Mesendoderm (in vitro differentiated cells): ENCODE results near the gene TMTC1.

ENCODE experiments used
- DNase-seq: peaks from one replicate; pipeline ENCODE4 v3.0.0; 2013
- H2AK5ac ChIP-seq: 2 replicates; pipeline ENCODE4 v1.6.1; 2013; ENCODE audit warnings: low read length, inconsistent platforms
- H2BK120ac ChIP-seq: 2 replicates; pipeline ENCODE4 v1.6.1; 2013; ENCODE audit warnings: low read depth, mild to moderate bottlenecking, low read length, moderate library complexity, mixed read lengths
- H2BK15ac ChIP-seq: replicated peaks from 2 replicates; pipeline ENCODE4 v1.6.1; 2013; ENCODE audit warnings: low read depth, mild to moderate bottlenecking, moderate library complexity
- H2BK5ac ChIP-seq: 2 replicates; pipeline ENCODE4 v1.6.1; 2013; ENCODE audit warnings: low read length, inconsistent platforms
- H3K18ac ChIP-seq: 2 replicates; pipeline ENCODE4 v1.6.1; 2013; ENCODE audit warnings: mild to moderate bottlenecking, low read length, mixed read lengths
- H3K23ac ChIP-seq: one replicate; pipeline ENCODE4 v1.6.1; 2013; ENCODE audit warnings: low read length
- H3K27ac ChIP-seq: 2 replicates; pipeline ENCODE4 v1.5.1; 2013; ENCODE audit warnings: low read depth, mild to moderate bottlenecking, inconsistent platforms, low read length, moderate library complexity
- H3K27me3 ChIP-seq: 2 replicates; pipeline ENCODE4 v1.6.1; 2013; ENCODE audit warnings: low read length, control low read depth, mild to moderate bottlenecking, inconsistent platforms; ENCODE audit not compliant: insufficient read depth, poor library complexity
- H3K36me3 ChIP-seq: 2 replicates; pipeline ENCODE4 v1.6.1; 2013; ENCODE audit warnings: low read length, inconsistent platforms; ENCODE audit not compliant: control insufficient read depth, insufficient read depth
- H3K4ac ChIP-seq: one replicate; pipeline ENCODE4 v1.6.1; 2013; ENCODE audit warnings: low read depth, mild to moderate bottlenecking, low read length, moderate library complexity
- H3K4me1 ChIP-seq: 2 replicates; pipeline ENCODE4 v1.6.1; 2013; ENCODE audit warnings: low read depth, low read length, inconsistent platforms; ENCODE audit not compliant: control insufficient read depth
- H3K4me2 ChIP-seq: 2 replicates; pipeline ENCODE4 v1.6.1; 2013; ENCODE audit warnings: low read length
- H3K4me3 ChIP-seq: 2 replicates; pipeline ENCODE4 v1.5.1; 2013; ENCODE audit warnings: mild to moderate bottlenecking, low read length
- H3K56ac ChIP-seq: one replicate; pipeline ENCODE4 v1.6.1; 2013; ENCODE audit warnings: low read length
- H3K79me1 ChIP-seq: 2 replicates; pipeline ENCODE4 v1.6.1; 2013; ENCODE audit warnings: low read length, inconsistent platforms
- H3K79me2 ChIP-seq: 2 replicates; pipeline ENCODE4 v1.6.1; 2013; ENCODE audit warnings: mild to moderate bottlenecking, low read length; ENCODE audit not compliant: control insufficient read depth, insufficient read depth
- H3K9ac ChIP-seq: 2 replicates; pipeline ENCODE4 v1.6.1; 2013; ENCODE audit warnings: low read length, inconsistent platforms
- H4K5ac ChIP-seq: one replicate; pipeline ENCODE4 v1.6.1; 2013; ENCODE audit warnings: low read length
- H4K8ac ChIP-seq: one replicate; pipeline ENCODE4 v1.6.1; 2013; ENCODE audit warnings: low read depth, mild to moderate bottlenecking, control low read depth, low read length, moderate library complexity
- whole genome bisulfite sequencing: extraction: QIAGEN DNeasy Blood & Tissue Kit; methylation state at CpG from one replicate; pipeline ENCODE4 v1.1.7; 2013; ENCODE audit warnings: low lambda C conversion rate, missing lambda C conversion rate; ENCODE audit not compliant: insufficient coverage; ENCODE audit errors: extremely low coverage; 5-methylcytosine and 5-hydroxymethylcytosine counted together

Gene TMTC1

GRCh38 chr12:29486972-29487371, 296.8 kb downstream of the TMTC1 start:
- Histone ChIP-seq H2BK5ac (no peak overlapping the region), H3K18ac (no peak overlapping the region), H3K27ac (no peak overlapping the region), H3K79me2 (no peaks in the 10 kb centered on the region), H3K36me3 (no peaks in the 10 kb centered on the region), H2BK15ac (no peak overlapping the region), H3K4me3 (no peak overlapping the region), H3K9ac (no peak overlapping the region), H4K8ac (no peak overlapping the region), H3K56ac (no peak overlapping the region), H3K4me2 (no peak overlapping the region), H3K23ac (no peak overlapping the region), H4K5ac (no peak overlapping the region), H3K27me3 (no peaks in the 10 kb centered on the region), H2BK120ac (no peak overlapping the region), H3K4ac (no peak overlapping the region), H3K4me1 (no peaks in the 10 kb centered on the region), H2AK5ac (no peak overlapping the region), H3K79me1 (no peaks in the 10 kb centered on the region)
- no CpG with 5 or more reads among the region's 2 CpGs for WGBS
- DNase-seq = no peak

GRCh38 chr12:29463198-29463597, 320.5 kb downstream of the TMTC1 start:
- DNase-seq = no peak

GRCh38 chr12:29460082-29460481, 323.7 kb downstream of the TMTC1 start:
- H3K18ac ChIP-seq = no peak overlapping the region
- no peak overlapping the region for H4K5ac ChIP-seq
- H3K23ac ChIP-seq = no peak overlapping the region
- H3K9ac ChIP-seq = no peak overlapping the region
- H3K4me3 ChIP-seq = no peak overlapping the region
- no peak overlapping the region for H2BK5ac ChIP-seq
- no peak overlapping the region for H2AK5ac ChIP-seq
- no peak overlapping the region for H2BK15ac ChIP-seq
- H3K27me3 ChIP-seq = no peaks in the 10 kb centered on the region
- H3K56ac ChIP-seq = no peak overlapping the region
- H3K27ac ChIP-seq = no peak overlapping the region
- no peaks in the 10 kb centered on the region for H3K36me3 ChIP-seq
- H3K4me2 ChIP-seq = no peak overlapping the region
- WGBS = no CpG with 5 or more reads among the region's 2 CpGs
- no peaks in the 10 kb centered on the region for H3K4me1 ChIP-seq
- no peak overlapping the region for H2BK120ac ChIP-seq
- H4K8ac ChIP-seq = no peak overlapping the region
- DNase-seq = no peak
- no peaks in the 10 kb centered on the region for H3K79me1 ChIP-seq
- no peak overlapping the region for H3K4ac ChIP-seq
- H3K79me2 ChIP-seq = no peaks in the 10 kb centered on the region

More at GRCh38 chr12:29463198-29463597, 320.5 kb downstream of the TMTC1 start:
- no peak overlapping the region for H4K5ac ChIP-seq
- no peak overlapping the region for H3K27ac ChIP-seq
- no peaks in the 10 kb centered on the region for H3K4me1 ChIP-seq
- H4K8ac ChIP-seq = no peak overlapping the region
- no peak overlapping the region for H3K18ac ChIP-seq
- H2BK5ac ChIP-seq = no peak overlapping the region
- H3K23ac ChIP-seq = no peak overlapping the region
- no peak overlapping the region for H3K4ac ChIP-seq
- H2BK120ac ChIP-seq = no peak overlapping the region
- no peak overlapping the region for H3K4me2 ChIP-seq
- no peak overlapping the region for H3K9ac ChIP-seq
- no peaks in the 10 kb centered on the region for H3K79me2 ChIP-seq
- no peaks in the 10 kb centered on the region for H3K79me1 ChIP-seq
- no peaks in the 10 kb centered on the region for H3K36me3 ChIP-seq
- no peak overlapping the region for H2AK5ac ChIP-seq
- no peak overlapping the region for H3K4me3 ChIP-seq
- WGBS = no CpG with 5 or more reads among the region's 4 CpGs
- no peak overlapping the region for H2BK15ac ChIP-seq
- no peaks in the 10 kb centered on the region for H3K27me3 ChIP-seq
- no peak overlapping the region for H3K56ac ChIP-seq

GRCh38 chr12:29455087-29455486, 328.7 kb downstream of the TMTC1 start:
- no peak overlapping the region for H3K23ac ChIP-seq
- no peaks in the 10 kb centered on the region for H3K4me1 ChIP-seq
- no CpG with 5 or more reads among the region's 1 CpG for WGBS
- no peak overlapping the region for H3K4me2 ChIP-seq
- H2AK5ac ChIP-seq = no peak overlapping the region
- H2BK5ac ChIP-seq = no peak overlapping the region
- no peak overlapping the region for H4K8ac ChIP-seq
- H3K79me1 ChIP-seq = no peaks in the 10 kb centered on the region
- H3K56ac ChIP-seq = no peak overlapping the region
- no peak overlapping the region for H3K4ac ChIP-seq
- no peaks in the 10 kb centered on the region for H3K36me3 ChIP-seq
- H3K79me2 ChIP-seq = no peaks in the 10 kb centered on the region
- no peak overlapping the region for H3K27ac ChIP-seq
- H3K9ac ChIP-seq = no peak overlapping the region
- DNase-seq = no peak
- H4K5ac ChIP-seq = no peak overlapping the region
- no peak overlapping the region for H3K4me3 ChIP-seq
- H3K18ac ChIP-seq = no peak overlapping the region
- H3K27me3 ChIP-seq = no peaks in the 10 kb centered on the region
- H2BK15ac ChIP-seq = no peak overlapping the region
- H2BK120ac ChIP-seq = no peak overlapping the region

- no peak overlapping the region for H2AK5ac ChIP-seq
- no peak overlapping the region for H4K5ac ChIP-seq
- H3K27ac ChIP-seq = no peak overlapping the region
- no peak overlapping the region for H3K23ac ChIP-seq
- no peak overlapping the region for H3K56ac ChIP-seq
- no peak overlapping the region for H2BK120ac ChIP-seq
- H3K36me3 ChIP-seq = no peaks in the 10 kb centered on the region
- H3K79me1 ChIP-seq = no peaks in the 10 kb centered on the region
- no peak overlapping the region for H4K8ac ChIP-seq
- H3K27me3 ChIP-seq = no peaks in the 10 kb centered on the region
- no peak overlapping the region for H3K4ac ChIP-seq
- H3K79me2 ChIP-seq = no peaks in the 10 kb centered on the region
- H3K4me1 ChIP-seq = no peaks in the 10 kb centered on the region
- no peak overlapping the region for H2BK15ac ChIP-seq
- H3K4me3 ChIP-seq = no peak overlapping the region
- no peak for DNase-seq
- H2BK5ac ChIP-seq = no peak overlapping the region
- no peak overlapping the region for H3K18ac ChIP-seq
- no peak overlapping the region for H3K4me2 ChIP-seq
- WGBS = no CpG with 5 or more reads among the region's 2 CpGs
- no peak overlapping the region for H3K9ac ChIP-seq
These were observed 331.9 kb downstream of the TMTC1 start for GRCh38 chr12:29451888-29452287.
